Esophagus (tissue), 2 donors: ENCODE data around the gene TMEM154. TPM values are rescaled to one million over a fixed set of nuclear protein-coding genes. Genes with fewer than 3 reads are reported as not detected.

ENCODE experiments used
- H3K27ac ChIP-seq, 2 donors: one replicate each; pipeline ENCODE4 v1.5.1; 2013; ENCODE audit warnings: low read depth in 2 of 2, mild to moderate bottlenecking in 2 of 2, inconsistent platforms in 1 of 2, low read length in 1 of 2, moderate library complexity in 1 of 2
- H3K27me3 ChIP-seq, 2 donors: one replicate each; pipeline ENCODE4 v1.6.1; 2013; ENCODE audit warnings: low read length in 2 of 2, control low read depth in 1 of 2, mild to moderate bottlenecking in 1 of 2; ENCODE audit not compliant: insufficient read depth in 2 of 2, control insufficient read depth in 1 of 2
- H3K36me3 ChIP-seq, 2 donors: one replicate each; pipeline ENCODE4 v1.6.1; 2013; ENCODE audit warnings: low read length in 1 of 2; ENCODE audit not compliant: control insufficient read depth in 2 of 2, insufficient read depth in 2 of 2
- H3K4me1 ChIP-seq, 2 donors: one replicate each; pipeline ENCODE4 v1.6.1; 2013; ENCODE audit warnings: low read length in 1 of 2; ENCODE audit not compliant: control insufficient read depth in 2 of 2, insufficient read depth in 2 of 2
- H3K4me3 ChIP-seq, 2 donors: one replicate each; pipeline ENCODE4 v1.5.1; 2013; ENCODE audit warnings: low read length in 2 of 2, mild to moderate bottlenecking in 2 of 2, low read depth in 1 of 2, moderate library complexity in 1 of 2
- H3K9me3 ChIP-seq, 2 donors: one replicate each; pipeline ENCODE4 v1.6.1; 2013; ENCODE audit warnings: mild to moderate bottlenecking in 2 of 2, low read depth in 1 of 2, low read length in 1 of 2, moderate library complexity in 1 of 2; ENCODE audit not compliant: control insufficient read depth in 2 of 2, insufficient read depth in 1 of 2
- WGBS, 2 donors: extraction: QIAGEN DNeasy Blood & Tissue Kit; methylation state at CpG; one replicate each; pipeline ENCODE4 v1.1.7; 2013; 5-methylcytosine and 5-hydroxymethylcytosine counted together
- polyA plus RNA-seq, 2 donors: library from polyadenylated mRNA; stranded (reverse); fragments of 200-250 nt; gene quantifications; one replicate each; pipeline ENCODE4 v1.2.3, GENCODE V29; 2013
- donor health status: healthy with polysubstance abuse.
- donor health status: Bipolar disorder and iron deficiency.

The TMEM154 gene
- polyA plus RNA-seq, 2 donors = 17.7 to 24.2 TPM

DNA sequence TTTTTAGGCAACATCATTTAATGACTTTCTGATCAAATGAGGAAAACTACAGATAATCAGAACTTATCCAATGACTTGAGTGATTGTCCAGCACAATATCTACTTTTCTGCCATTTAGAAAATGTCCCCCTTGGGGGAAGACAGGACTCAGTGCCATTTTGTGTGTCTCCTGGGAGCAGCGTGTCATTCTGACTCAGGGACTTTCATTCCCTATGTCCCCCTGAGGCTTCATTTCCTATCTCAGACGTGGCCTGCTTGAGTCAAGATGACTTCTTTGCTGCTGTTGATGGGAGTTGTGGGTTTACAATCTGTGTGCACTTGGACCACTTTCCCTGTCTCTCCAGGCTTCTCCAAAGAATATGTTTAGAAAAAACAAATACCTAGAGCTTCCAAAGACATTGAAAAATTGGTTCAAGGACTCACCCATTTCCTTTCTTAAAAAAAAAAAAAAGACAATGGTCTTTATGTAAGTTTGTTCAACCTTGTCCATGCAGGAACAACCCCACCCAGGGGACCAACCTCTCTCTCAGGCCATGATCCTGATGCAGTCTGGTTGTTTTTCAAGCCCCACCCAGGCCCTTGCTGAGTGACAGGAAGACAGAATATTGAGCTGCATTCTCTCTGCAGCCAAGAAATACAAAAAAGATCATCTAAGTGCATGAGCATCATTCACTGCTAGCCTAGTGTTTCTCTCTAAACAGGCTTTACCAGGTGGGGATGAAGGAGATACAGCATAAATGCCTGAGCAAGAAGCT is 34.3 kb upstream of the TMEM154 start:
- H3K4me1 ChIP-seq = peaks cover 0 to 3% of the 10 kb centered on the region in 2 donors
- WGBS, 2 donors = 48 to 51% methylated on average over 2 of the region's 2 CpGs
- H3K27ac ChIP-seq = peak overlapping the region; percentile 79 to 85
- H3K4me3 ChIP-seq = no peak overlapping the region
- peaks cover 0 to 2% of the 10 kb centered on the region in 2 donors for H3K9me3 ChIP-seq
- H3K36me3 ChIP-seq = no peaks in the 10 kb centered on the region
- no peaks in the 10 kb centered on the region for H3K27me3 ChIP-seq

DNA sequence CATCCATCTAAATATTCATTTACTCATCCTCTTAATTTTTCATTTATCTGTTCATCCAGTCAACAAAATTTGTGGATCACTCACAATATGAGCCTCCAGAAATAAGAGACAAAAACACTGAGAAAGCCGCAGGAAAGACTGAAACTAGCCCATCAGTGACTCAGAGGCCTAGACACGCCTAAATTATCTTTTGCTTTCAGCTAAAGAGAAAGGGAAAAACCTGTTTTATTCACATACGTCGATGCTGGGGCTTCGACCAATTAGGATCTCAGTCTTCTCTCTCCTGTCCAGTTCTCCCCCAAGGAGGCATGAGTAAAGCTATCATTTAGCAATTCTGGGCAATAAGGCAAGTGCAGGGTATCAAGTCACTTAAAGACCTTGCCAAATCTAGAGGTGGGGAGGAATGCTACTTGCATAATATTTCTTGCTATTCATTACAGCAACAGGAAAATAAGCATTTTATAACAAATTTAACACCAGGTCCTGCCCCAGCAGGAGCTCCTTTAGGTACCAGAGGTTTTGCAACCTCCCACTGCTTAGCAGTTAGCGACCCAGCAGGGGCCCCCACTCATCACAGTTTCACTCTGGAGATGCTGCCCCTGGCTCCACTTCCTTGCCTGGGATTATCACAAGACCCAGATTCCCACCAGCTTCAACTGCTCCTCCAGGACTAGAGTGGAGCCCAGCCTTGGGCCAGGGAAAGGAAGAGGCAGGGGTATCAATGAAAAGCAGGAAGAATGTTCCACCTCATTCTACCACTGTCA is 30.1 kb upstream of the TMEM154 start:
- Histone ChIP-seq H3K4me3 (no peak overlapping the region), H3K4me1 (peaks cover 0 to 7% of the 10 kb centered on the region in 2 donors), H3K9me3 (peaks cover 0 to 2% of the 10 kb centered on the region in 2 donors), H3K36me3 (no peaks in the 10 kb centered on the region), H3K27ac (peak overlapping the region; percentile 86 to 94), H3K27me3 (no peaks in the 10 kb centered on the region)
- 45 to 63% methylated on average over 6 of the region's 6 CpGs for WGBS, 2 donors

DNA sequence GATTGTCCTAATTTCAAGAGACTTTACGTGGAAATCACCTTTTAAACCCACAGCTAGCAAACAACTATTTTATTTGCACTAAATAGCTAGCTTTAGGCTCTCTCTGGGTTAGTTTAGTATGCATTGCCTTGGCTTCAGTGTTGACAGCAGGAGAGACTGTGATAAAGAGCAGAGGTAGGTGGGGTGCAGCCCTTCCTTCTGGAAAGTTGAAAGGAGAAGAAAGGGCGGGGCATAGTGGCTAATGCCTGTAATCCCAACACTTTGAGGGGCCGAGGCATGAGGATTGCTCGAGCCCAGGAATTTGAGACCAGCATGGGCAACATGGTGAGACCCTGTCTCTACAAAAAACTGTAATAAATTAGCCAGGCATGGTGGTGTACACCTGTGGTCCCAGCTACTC is 29.0 kb upstream of the TMEM154 start:
- Histone ChIP-seq H3K9me3 (peaks cover 0 to 8% of the 10 kb centered on the region in 2 donors), H3K36me3 (no peaks in the 10 kb centered on the region), H3K27ac (peak overlapping the region; percentile 83 to 92), H3K4me1 (peaks cover 0 to 7% of the 10 kb centered on the region in 2 donors), H3K27me3 (no peaks in the 10 kb centered on the region), H3K4me3 (no peak overlapping the region)
- WGBS, 2 donors = 61 to 78% methylated on average over 4 of the region's 4 CpGs

DNA sequence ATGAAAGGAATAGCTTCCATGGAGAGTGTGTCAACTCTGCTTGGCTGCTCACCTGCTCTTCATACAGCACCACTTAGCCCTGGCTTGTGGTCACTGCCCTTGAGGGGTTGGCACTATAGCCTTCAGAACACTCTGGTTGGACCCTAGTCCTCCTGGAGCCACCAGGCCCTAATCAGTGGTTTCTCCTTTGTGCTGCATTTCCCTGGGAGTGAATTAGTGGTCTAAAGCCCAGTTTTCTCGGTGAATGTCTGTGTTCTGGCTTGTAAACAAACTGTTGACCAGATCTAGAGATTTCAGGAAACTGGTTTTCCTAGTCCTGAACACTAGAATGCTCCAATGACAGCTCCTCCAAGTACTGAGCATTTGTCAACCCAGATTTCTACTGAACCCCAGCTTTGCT is 28.6 kb upstream of the TMEM154 start:
- WGBS, 2 donors = 39% methylated on average over 1 of the region's 1 CpG
- peak overlapping the region; percentile 83 to 92 for H3K27ac ChIP-seq

DNA sequence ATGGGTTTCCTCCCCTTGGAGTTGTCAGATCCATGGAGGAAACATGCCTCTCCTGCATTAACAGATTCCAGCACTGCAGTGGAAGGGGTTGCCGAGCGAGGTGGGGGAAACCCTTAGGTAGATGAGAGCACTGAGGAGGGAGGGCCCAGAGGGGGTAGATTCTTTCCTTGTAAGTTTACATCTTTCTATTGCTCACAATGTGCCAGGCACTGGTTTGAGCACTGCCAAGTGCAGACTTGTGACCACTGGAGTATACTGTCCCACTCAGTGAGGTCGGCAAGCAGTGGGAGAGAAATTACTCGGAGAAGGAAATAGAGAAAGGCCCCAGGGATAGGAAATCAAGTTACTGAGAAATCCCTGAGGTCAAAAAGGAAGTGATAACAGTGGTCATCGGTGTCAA is 27.8 kb upstream of the TMEM154 start:
- H3K27ac ChIP-seq = peak overlapping the region in 1 of 2 donors; percentile 7
- H3K4me3 ChIP-seq = no peak overlapping the region
- no peaks in the 10 kb centered on the region for H3K27me3 ChIP-seq
- 80 to 84% methylated on average over 5 of the region's 5 CpGs for WGBS, 2 donors
- H3K4me1 ChIP-seq = peaks cover 0 to 7% of the 10 kb centered on the region in 2 donors
- no peaks in the 10 kb centered on the region for H3K36me3 ChIP-seq
- peaks cover 0 to 8% of the 10 kb centered on the region in 2 donors for H3K9me3 ChIP-seq

More for the DNA sequence above, 28.6 kb upstream of the TMEM154 start:
- Histone ChIP-seq H3K4me3 (no peak overlapping the region), H3K27me3 (no peaks in the 10 kb centered on the region), H3K4me1 (peaks cover 0 to 7% of the 10 kb centered on the region in 2 donors), H3K36me3 (no peaks in the 10 kb centered on the region), H3K9me3 (peaks cover 0 to 8% of the 10 kb centered on the region in 2 donors)

DNA sequence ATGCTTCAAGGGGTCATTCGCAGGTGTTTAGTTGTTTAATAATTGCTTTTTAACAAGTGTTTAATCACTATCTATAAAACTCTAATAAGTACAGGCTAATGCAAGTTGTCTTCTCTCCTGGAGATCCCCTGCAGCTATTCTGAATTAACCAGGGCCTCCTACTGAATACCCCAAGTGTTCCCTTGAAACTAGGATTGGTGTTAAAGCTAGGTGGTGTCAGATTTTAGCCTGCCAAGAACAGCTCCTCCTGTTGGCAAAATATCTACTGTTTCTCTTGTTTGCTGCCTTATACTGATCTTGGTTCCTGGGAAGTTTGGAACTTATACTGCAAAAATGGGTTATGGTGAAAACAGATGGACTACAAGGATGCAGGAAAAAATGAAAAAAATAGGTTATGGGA is 26.1 kb upstream of the TMEM154 start:
- Histone ChIP-seq H3K4me1 (peaks cover 0 to 7% of the 10 kb centered on the region in 2 donors), H3K27me3 (no peaks in the 10 kb centered on the region), H3K4me3 (no peak overlapping the region), H3K27ac (no peak overlapping the region), H3K9me3 (peaks cover 0 to 8% of the 10 kb centered on the region in 2 donors), H3K36me3 (no peaks in the 10 kb centered on the region)
- WGBS, 2 donors = 78 to 83% methylated on average over 1 of the region's 1 CpG

DNA sequence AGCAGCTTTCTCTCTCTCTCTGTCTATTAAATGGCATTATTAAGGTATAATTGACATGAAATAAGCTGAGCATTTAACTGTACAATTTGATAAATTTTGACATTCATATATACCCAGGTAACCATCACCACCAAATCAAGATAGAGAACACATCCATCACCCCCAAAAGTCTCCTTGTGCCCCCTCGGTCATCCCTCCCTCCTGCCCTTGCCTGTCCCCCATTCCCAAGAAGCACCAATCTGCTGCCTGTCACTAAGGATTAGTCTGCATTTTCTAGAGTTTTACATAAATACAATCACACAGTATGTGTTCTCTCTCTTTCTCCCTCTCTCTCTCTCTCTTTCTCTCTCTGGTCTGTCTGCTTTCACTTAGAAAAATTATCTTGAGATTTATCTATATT is 25.0 kb upstream of the TMEM154 start:
- peaks cover 0 to 7% of the 10 kb centered on the region in 2 donors for H3K4me1 ChIP-seq
- 83 to 100% methylated on average over 1 of the region's 1 CpG for WGBS, 2 donors
- no peaks in the 10 kb centered on the region for H3K27me3 ChIP-seq
- no peak overlapping the region for H3K4me3 ChIP-seq
- H3K9me3 ChIP-seq = peaks cover 0 to 8% of the 10 kb centered on the region in 2 donors
- no peak overlapping the region for H3K27ac ChIP-seq
- H3K36me3 ChIP-seq = no peaks in the 10 kb centered on the region

DNA sequence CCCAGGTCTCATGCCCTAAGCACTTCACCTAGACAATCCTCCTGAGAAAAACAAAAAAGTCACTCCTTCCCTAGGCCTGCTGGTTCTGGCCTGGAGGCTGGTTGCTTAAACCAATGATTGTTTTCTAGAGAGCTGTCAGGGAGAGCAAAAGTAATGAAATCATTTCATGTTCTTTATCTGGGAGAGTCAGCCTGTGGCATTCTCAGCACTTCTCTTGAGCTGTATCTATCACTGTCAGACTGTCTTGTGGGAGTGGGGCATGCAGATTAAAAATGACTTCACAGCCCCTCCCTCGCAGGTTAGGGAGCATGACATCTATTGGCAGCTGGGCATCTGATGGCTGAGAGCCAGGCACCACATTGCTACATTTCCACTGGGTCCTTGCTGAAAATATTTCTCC is 20.4 kb upstream of the TMEM154 start:
- no peak overlapping the region for H3K4me3 ChIP-seq
- H3K9me3 ChIP-seq = peaks cover 0 to 6% of the 10 kb centered on the region in 2 donors
- 23 to 26% methylated on average over 1 of the region's 1 CpG for WGBS, 2 donors
- no peaks in the 10 kb centered on the region for H3K27me3 ChIP-seq
- peaks cover 0 to 7% of the 10 kb centered on the region in 2 donors for H3K4me1 ChIP-seq
- H3K27ac ChIP-seq = peak overlapping the region; percentile 1 to 38
- no peaks in the 10 kb centered on the region for H3K36me3 ChIP-seq

DNA sequence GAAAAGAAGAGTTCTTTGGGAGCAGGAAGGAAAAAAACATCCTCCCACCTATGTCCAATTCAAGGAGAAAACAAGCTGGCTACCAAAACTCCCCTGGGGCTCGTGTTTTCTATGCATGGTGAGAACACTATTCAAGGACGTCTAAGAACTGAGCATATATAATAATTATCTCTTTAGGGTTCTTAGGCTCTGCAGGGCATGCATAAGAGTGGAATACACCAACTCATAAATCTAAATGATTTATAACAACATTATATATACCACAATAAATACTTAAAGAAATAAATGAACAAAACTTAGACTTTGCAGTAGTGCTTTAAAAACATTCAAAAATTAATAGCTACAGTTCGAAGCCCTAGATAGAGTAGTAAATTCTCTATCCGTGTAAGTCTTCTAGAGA is 19.5 kb upstream of the TMEM154 start:
- H3K27ac ChIP-seq = peak overlapping the region; percentile 50 to 60
- no peaks in the 10 kb centered on the region for H3K36me3 ChIP-seq
- H3K4me1 ChIP-seq = peaks cover 0 to 7% of the 10 kb centered on the region in 2 donors
- 74 to 80% methylated on average over 4 of the region's 4 CpGs for WGBS, 2 donors
- no peaks in the 10 kb centered on the region for H3K27me3 ChIP-seq
- no peak overlapping the region for H3K4me3 ChIP-seq
- H3K9me3 ChIP-seq = peaks cover 0 to 3% of the 10 kb centered on the region in 2 donors
